OCI-LY3 (cell line): ENCODE data around the gene ROR2.

Experiments used
- CTCF ChIP-seq: fragments of 200-600, 300-600 bp; sonication (generic); IDR thresholded peaks from 2 replicates; pipeline ENCODE4 v1.5.1; 2014; ENCODE audit warnings: antibody characterized with exemption, low read length, low read depth
- EZH2phosphoT487 ChIP-seq: fragments of 200-600 bp; shearing (Covaris generic); IDR thresholded peaks from 2 replicates; pipeline ENCODE4 v1.6.1; 2018; ENCODE audit warnings: antibody characterized with exemption, mixed run types, low read depth

DNA sequence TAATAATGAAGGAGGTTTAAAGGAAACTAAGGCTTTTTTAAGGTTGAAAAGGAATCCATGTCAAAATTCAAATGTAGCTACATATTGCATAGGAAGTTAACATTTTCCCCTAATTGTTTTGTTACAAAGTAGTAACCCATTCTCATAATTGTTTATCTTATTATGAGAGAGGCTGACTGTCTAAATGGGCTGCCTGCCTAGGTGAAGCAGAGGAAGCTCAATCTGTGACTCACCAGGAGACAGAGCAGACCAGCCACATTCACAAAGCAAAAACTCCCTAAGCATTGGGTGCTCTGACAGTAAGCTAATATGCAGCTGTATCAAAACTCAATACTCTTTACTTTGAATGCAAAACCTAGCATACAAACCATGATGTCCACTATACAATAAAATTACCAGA is 208.5 kb downstream of the ROR2 start:
- TF ChIP-seq CTCF (no peak), EZH2phosphoT487 (no peak)
